Measurements from ENCODE around the gene PRXL2A. TPM values are rescaled to one million over a fixed set of nuclear protein-coding genes. Genes with fewer than 3 reads are reported as not detected.
"Not testable (repeated sequence)": the region's sequence is repeated elsewhere in the genome, so short reads cannot be mapped to it uniquely, and the experiment has no call there.

Gene PRXL2A
- total RNA-seq, 1 experiment from 2014 or later = not detected

DNA sequence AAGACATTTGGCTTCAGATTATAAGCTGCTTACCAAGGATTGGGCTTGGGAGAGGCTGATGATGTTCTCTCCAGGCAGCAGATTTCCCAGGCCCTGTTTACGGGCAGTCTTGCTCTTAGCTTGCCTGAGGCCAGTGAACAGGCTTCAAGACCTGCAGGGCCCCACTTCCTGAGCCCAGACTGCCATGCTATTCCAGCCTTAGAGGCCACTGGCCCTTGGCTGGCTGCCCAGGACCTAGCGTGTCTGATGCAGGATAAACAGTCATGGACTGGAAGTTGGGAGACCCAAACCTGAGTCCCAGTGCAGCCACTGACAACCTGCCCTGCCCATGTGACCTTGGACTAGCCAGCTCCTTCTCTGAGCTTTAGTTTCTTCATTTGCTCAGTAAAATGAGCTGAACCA, 2.9 kb downstream of the PRXL2A start:
- DNase-seq (ENCODE audit: low read depth) = no peak

GRCh38 chr10:80411681-80412220, 3.4 kb downstream of the PRXL2A start:
- no peak for DNase-seq (ENCODE audit: low read depth)

- no peak for DNase-seq (ENCODE audit: low read depth)
Observed at GRCh38 chr10:80412486-80412885, 4.1 kb downstream of the PRXL2A start.

DNA sequence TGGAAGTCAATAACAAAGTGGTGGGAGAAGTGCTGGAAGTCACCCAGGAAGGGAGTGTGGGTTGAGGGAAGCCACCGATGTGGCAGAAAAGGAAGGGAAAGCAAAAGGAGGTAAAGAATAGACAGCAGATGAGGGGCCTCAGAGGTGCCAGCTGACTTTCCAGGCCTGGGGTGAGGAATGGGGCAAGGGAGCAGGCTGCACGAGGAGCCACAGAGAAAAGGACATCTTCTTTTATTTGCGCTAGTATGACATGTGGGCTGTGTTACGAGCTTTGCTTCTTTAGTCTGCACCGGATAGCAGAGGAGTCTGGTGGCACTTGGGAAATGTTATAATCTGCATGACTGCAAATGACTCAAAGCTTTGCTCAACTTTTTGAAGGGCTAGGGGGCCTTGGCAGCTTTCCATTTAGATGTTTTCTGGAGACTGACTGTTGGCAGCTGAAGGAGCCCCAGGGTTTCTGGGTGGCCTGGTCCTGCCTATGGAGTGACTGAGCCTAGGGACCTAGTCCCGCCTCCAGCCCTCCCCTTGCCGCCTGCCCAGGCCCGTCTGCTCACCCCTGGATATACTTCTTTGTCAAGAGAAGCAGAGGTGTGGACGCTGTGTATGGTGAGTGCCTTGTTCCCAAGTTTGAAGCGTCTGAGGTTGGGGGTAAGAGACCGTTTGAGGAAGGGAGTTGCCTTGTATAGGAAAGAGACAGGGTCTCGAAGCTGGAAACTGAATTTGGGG, 5.1 kb downstream of the PRXL2A start:
- no peak for DNase-seq (ENCODE audit: low read depth)

- DNase-seq (ENCODE audit: low read depth) = no peak
Observed at GRCh38 chr10:80414142-80414895, 6.0 kb downstream of the PRXL2A start.

DNA sequence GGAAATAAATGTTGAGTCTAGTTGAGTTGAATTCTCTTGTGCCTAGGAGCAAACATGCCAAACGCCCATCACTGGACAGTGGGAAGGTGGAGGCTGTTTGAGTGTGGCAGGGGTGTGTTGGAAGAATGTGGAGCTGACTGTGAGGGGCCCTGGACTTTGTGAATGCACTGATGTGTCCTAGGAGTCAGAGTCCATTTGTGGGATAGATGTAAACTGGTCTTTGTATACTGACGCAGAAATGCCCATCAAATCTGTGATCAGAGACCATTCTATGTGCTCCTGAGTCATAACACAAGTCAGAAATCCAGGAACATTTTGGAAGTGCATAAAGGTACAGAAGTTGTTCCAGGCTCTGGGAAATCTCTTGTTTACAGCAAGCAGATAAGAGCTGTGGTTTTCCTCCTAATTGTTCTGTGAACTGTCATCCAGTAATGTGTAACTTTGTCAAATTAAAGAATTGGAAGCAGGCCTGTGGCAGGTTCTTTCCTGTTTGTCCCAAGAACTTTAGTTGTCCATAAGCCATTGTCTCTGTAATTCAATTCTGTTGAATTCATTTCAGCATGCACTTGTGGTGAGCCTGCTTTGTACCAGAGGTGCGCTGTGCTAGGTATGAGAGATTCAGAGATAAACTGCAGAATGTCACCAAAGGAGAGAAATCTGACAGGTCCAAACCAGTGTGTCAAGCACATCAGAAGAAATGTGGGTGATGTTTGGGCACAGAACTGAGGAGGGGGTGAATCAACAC, 7.6 kb downstream of the PRXL2A start:
- no peak for DNase-seq (ENCODE audit: low read depth)

- DNase-seq (ENCODE audit: low read depth) = no peak
Observed at GRCh38 chr10:80416479-80417098, 8.2 kb downstream of the PRXL2A start.

GRCh38 chr10:80417256-80417655, 8.9 kb downstream of the PRXL2A start:
- DNase-seq (ENCODE audit: low read depth) = not testable (repeated sequence)

GRCh38 chr10:80421050-80421706, 12.8 kb downstream of the PRXL2A start:
- DNase-seq (ENCODE audit: low read depth) = no peak

GRCh38 chr10:80421707-80422536, 13.6 kb downstream of the PRXL2A start:
- no peak for DNase-seq (ENCODE audit: low read depth)

- DNase-seq (ENCODE audit: low read depth) = no peak
Observed at GRCh38 chr10:80425901-80426300, 17.6 kb downstream of the PRXL2A start.

DNA sequence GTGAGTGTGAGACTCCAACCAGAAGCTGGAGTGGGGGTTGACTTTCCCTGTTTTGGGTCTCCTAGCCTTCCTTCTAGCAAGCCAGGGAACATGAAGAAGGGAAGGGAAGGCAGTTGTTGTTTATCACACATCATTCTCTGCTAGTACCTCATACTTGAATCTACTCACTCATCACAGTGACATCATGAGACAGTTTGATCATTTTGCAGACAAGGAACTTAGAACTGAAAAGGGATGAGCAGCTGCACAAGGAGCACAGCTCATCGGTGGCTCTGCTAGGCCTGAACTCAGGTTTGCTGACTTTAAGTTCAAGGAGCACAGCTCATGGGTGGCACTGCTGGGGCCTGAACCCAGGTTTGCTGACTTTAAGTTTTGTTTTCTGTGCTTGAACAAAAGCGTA, 19.2 kb downstream of the PRXL2A start:
- no peak for DNase-seq (ENCODE audit: low read depth)

- peak; percentile 56 for DNase-seq (ENCODE audit: low read depth)
Observed at GRCh38 chr10:80429521-80429973, 21.2 kb downstream of the PRXL2A start.

- DNase-seq (ENCODE audit: low read depth) = no peak
Observed at GRCh38 chr10:80433134-80433533, 24.8 kb downstream of the PRXL2A start.

DNA sequence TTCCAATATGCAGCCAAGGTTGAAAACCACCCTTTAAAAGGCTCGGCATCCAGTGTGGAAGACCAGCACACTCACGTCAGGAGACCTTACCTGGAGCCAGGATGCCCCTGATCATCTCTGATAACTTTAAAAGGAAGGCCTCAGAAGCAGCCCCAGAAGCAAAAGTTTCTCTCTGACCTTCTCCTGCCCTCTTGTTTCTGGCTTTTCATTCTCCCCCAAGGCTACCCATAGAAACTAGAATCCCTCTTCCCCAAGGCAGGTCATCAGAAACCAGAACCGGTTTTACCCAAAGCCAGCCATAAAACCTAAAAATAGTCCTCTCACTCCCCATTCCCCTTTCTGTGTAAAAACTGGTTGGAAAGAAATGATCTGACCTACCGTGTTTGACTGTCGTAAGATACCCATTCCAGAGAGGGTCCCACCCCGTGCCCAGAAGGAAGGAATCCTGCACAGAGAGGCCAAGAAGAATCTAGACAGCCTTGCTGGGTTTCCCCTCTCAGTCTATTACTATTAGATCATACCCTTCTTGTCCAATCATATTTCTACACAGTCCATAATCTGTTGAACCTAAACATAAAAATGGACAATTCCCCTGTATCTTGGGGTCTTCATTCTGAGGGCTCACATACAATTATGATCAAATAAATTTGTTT, 28.2 kb downstream of the PRXL2A start:
- no peak for DNase-seq (ENCODE audit: low read depth)

GRCh38 chr10:80437227-80437626, 28.9 kb downstream of the PRXL2A start:
- DNase-seq (ENCODE audit: low read depth) = no peak

GRCh38 chr10:80441831-80442230, 33.5 kb downstream of the PRXL2A start:
- no peak for DNase-seq (ENCODE audit: low read depth)

DNA sequence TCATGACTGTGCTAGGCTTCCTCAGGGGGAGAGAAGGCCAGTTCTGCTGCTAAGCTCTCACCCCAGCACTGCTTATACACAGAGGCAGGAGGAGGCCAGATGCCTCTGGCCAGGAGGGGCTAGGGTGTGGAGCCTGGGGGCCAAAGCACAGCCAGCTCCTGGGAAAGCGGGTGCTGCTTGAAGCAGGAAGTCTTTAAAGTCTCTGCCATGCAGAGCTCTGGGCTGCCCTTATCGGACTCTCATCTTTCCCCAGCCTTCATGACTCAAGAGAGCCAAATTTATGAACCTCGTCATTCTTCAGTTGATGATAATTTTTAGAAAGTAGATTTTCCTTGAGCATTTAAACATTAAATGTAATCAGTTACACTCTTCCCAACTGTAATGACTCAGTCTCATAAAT, 34.5 kb downstream of the PRXL2A start:
- DNase-seq (ENCODE audit: low read depth) = no peak

- DNase-seq (ENCODE audit: low read depth) = no peak
Observed at GRCh38 chr10:80443531-80443974, 35.2 kb downstream of the PRXL2A start.

Data from LHCN-M2 (cell line).